ENCODE measurements around the gene TMEM45A. TPM values are rescaled to one million over a fixed set of nuclear protein-coding genes. Genes with fewer than 3 reads are reported as not detected.

TMEM45A gene
- total RNA-seq, 1 donor from 2014 or later = 15.9 TPM

- TF ChIP-seq CTCF (IDR thresholded peaks at IDR 0.05) = no peak
- H3K4me1 ChIP-seq = no peaks in the 10 kb centered on the region
- H3K9me3 ChIP-seq = no peaks in the 10 kb centered on the region
- H3K27ac ChIP-seq = no peak overlapping the region
- H3K36me3 ChIP-seq = no peaks in the 10 kb centered on the region
- no peaks in the 10 kb centered on the region for H3K27me3 ChIP-seq
- no peak overlapping the region for H3K4me3 ChIP-seq
- ATAC-seq (no peak), DNase-seq (no peak)
- intact Hi-C loops (cut with DNase I) = no loop called here
These were observed 71.3 kb downstream of the TMEM45A start for GRCh38 chr3:100563652-100564211.

- H3K9me3 ChIP-seq = no peaks in the 10 kb centered on the region
- no peak overlapping the region for H3K4me3 ChIP-seq
- no peak for DNase-seq
- no peaks in the 10 kb centered on the region for H3K4me1 ChIP-seq
- intact Hi-C loops (cut with DNase I) = no loop called here
- ATAC-seq = no peak
- H3K27me3 ChIP-seq = no peaks in the 10 kb centered on the region
- no peak for TF ChIP-seq CTCF (IDR thresholded peaks at IDR 0.05)
- H3K36me3 ChIP-seq = no peaks in the 10 kb centered on the region
- no peak overlapping the region for H3K27ac ChIP-seq
These were observed 78.4 kb downstream of the TMEM45A start for GRCh38 chr3:100570811-100571210.

- Histone ChIP-seq H3K36me3 (no peaks in the 10 kb centered on the region), H3K4me1 (no peaks in the 10 kb centered on the region), H3K27me3 (no peaks in the 10 kb centered on the region), H3K4me3 (no peak overlapping the region), H3K9me3 (no peaks in the 10 kb centered on the region), H3K27ac (no peak overlapping the region)
- DNase-seq (no peak), ATAC-seq (no peak)
- intact Hi-C loops (cut with DNase I) = no loop called here
- TF ChIP-seq CTCF (IDR thresholded peaks at IDR 0.05) = no peak
These were observed 82.1 kb downstream of the TMEM45A start for GRCh38 chr3:100574536-100574935.

- no peak for TF ChIP-seq CTCF (IDR thresholded peaks at IDR 0.05)
- H3K36me3 ChIP-seq = no peaks in the 10 kb centered on the region
- no peaks in the 10 kb centered on the region for H3K9me3 ChIP-seq
- no peaks in the 10 kb centered on the region for H3K27me3 ChIP-seq
- no peak overlapping the region for H3K27ac ChIP-seq
- DNase-seq = no peak
- intact Hi-C loops (cut with DNase I) = no loop called here
- no peaks in the 10 kb centered on the region for H3K4me1 ChIP-seq
- no peak overlapping the region for H3K4me3 ChIP-seq
- ATAC-seq = no peak
These were observed 83.3 kb downstream of the TMEM45A start for GRCh38 chr3:100575704-100576103.

- Histone ChIP-seq H3K27ac (no peak overlapping the region), H3K27me3 (no peaks in the 10 kb centered on the region), H3K4me3 (no peak overlapping the region), H3K4me1 (no peaks in the 10 kb centered on the region), H3K36me3 (no peaks in the 10 kb centered on the region), H3K9me3 (no peaks in the 10 kb centered on the region)
- TF ChIP-seq CTCF (IDR thresholded peaks at IDR 0.05) = no peak
- no peak for DNase-seq
- no peak for ATAC-seq
- intact Hi-C loops (cut with DNase I) = no loop called here
These were observed 85.1 kb downstream of the TMEM45A start for GRCh38 chr3:100577382-100578008.
